ENCODE measurements around the gene DBET.
"Not testable (repeated sequence)": the region's sequence is repeated elsewhere in the genome, so short reads cannot be mapped to it uniquely, and the experiment has no call there.

DBET gene

DNA sequence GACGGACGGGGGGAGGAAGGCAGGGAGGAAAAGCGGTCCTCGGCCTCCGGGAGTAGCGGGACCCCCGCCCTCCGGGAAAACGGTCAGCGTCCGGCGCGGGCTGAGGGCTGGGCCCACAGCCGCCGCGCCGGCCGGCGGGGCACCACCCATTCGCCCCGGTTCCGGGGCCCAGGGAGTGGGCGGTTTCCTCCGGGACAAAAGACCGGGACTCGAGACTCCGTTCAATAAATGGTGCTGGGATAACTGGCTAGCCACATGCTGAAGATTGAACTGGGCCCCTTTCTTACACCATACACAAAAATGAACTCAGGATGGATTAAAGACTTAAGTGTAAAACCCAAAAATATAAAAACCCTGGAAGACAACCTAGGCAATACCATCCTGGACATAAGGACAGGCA, 28.8 kb downstream of the DBET start:
- not testable (repeated sequence) for H3K4me3 ChIP-seq (ENCODE audit: low read length); H3K27ac ChIP-seq (ENCODE audit: low read length); H3K36me3 ChIP-seq (ENCODE audit: control insufficient read depth, low read depth, low read length); H3K4me1 ChIP-seq (ENCODE audit: control insufficient read depth, low read depth, low read length); H3K9me3 ChIP-seq (ENCODE audit: control insufficient read depth, low read depth, low read length); H3K27me3 ChIP-seq (ENCODE audit: control insufficient read depth, insufficient read depth, low read length); H3K9ac ChIP-seq (ENCODE audit: low read length)

DNA sequence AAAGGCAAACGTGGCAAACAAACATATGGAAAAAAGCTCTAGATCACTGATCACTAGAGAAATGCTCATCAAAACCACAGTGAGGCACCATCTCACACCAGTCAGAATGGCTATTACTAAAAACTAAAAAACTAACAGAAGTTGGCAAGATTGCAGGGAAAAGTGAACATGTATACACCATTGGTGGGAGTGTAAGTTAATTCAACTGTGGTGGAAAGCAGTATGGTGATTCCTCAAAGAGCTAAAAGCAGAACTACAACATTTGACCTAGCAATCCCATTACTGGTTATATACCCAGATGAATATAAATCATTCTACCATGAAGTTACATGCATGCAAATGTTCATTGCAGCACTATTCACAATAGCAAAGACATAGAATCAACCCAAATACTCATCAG, 29.7 kb downstream of the DBET start:
- H3K36me3 ChIP-seq (ENCODE audit: control insufficient read depth, low read depth, low read length); H3K9ac ChIP-seq (ENCODE audit: low read length); H3K9me3 ChIP-seq (ENCODE audit: control insufficient read depth, low read depth, low read length); H3K27me3 ChIP-seq (ENCODE audit: control insufficient read depth, insufficient read depth, low read length); H3K4me1 ChIP-seq (ENCODE audit: control insufficient read depth, low read depth, low read length); H3K4me3 ChIP-seq (ENCODE audit: low read length); H3K27ac ChIP-seq (ENCODE audit: low read length): not testable (repeated sequence)

DNA sequence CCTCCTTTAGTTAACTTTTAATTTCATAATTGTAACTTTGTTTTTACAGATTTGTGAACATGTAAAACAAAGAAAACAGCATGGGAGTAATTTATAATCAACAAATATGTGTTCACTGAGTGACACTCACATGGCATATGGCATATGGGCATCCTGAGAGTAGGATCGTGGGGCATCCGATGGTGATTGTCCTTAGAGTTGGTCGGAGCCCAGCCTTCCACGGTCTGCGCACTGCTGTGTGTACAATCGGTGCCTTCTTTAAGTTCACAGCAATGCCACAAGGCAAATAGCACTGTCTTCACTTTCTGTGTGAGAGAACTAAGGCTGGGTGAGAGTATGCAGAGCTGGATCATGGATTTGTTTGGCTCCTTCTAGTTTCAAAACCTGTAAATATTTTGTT, 31.0 kb downstream of the DBET start:
- not testable (repeated sequence) for H3K27ac ChIP-seq (ENCODE audit: low read length); H3K36me3 ChIP-seq (ENCODE audit: control insufficient read depth, low read depth, low read length); H3K9me3 ChIP-seq (ENCODE audit: control insufficient read depth, low read depth, low read length); H3K4me3 ChIP-seq (ENCODE audit: low read length); H3K4me1 ChIP-seq (ENCODE audit: control insufficient read depth, low read depth, low read length); H3K9ac ChIP-seq (ENCODE audit: low read length); H3K27me3 ChIP-seq (ENCODE audit: control insufficient read depth, insufficient read depth, low read length)

- H3K27ac ChIP-seq (ENCODE audit: low read length); H3K4me1 ChIP-seq (ENCODE audit: control insufficient read depth, low read depth, low read length); H3K36me3 ChIP-seq (ENCODE audit: control insufficient read depth, low read depth, low read length); H3K9me3 ChIP-seq (ENCODE audit: control insufficient read depth, low read depth, low read length); H3K4me3 ChIP-seq (ENCODE audit: low read length); H3K9ac ChIP-seq (ENCODE audit: low read length); H3K27me3 ChIP-seq (ENCODE audit: control insufficient read depth, insufficient read depth, low read length): not testable (repeated sequence)
Measured at GRCh38 chr4:190099605-190100004, 35.3 kb downstream of the DBET start.

- not testable (repeated sequence) for H3K36me3 ChIP-seq (ENCODE audit: control insufficient read depth, low read depth, low read length); H3K27ac ChIP-seq (ENCODE audit: low read length); H3K27me3 ChIP-seq (ENCODE audit: control insufficient read depth, insufficient read depth, low read length); H3K9ac ChIP-seq (ENCODE audit: low read length); H3K4me1 ChIP-seq (ENCODE audit: control insufficient read depth, low read depth, low read length); H3K9me3 ChIP-seq (ENCODE audit: control insufficient read depth, low read depth, low read length); H3K4me3 ChIP-seq (ENCODE audit: low read length)
Measured at GRCh38 chr4:190101525-190101924, 37.2 kb downstream of the DBET start.

DNA sequence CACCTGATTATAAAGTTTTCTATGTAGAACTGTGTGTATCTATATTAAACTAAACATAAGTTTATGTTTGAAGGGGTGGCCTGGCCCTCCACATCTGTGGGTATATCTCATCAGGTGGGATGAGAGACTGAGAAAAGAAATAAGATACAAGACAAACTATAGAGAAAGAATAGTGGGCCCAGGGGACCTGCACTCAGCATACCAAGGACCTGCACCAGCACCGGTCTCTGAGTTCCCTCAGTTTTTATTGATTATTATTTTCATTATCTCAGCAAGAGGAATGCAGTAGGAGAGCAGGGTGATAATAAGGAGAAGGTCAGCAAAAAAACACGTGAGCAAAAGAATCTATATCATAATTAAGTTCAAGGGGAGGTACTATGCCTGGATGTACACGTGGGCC, 41.9 kb downstream of the DBET start:
- H3K27me3 ChIP-seq (ENCODE audit: control insufficient read depth, insufficient read depth, low read length); H3K27ac ChIP-seq (ENCODE audit: low read length); H3K4me3 ChIP-seq (ENCODE audit: low read length); H3K9ac ChIP-seq (ENCODE audit: low read length); H3K36me3 ChIP-seq (ENCODE audit: control insufficient read depth, low read depth, low read length); H3K4me1 ChIP-seq (ENCODE audit: control insufficient read depth, low read depth, low read length): not testable (repeated sequence)
- H3K9me3 ChIP-seq (ENCODE audit: control insufficient read depth, low read depth, low read length) = peaks cover 55% of the 10 kb centered on the region

- H3K9ac ChIP-seq (ENCODE audit: low read length); H3K4me3 ChIP-seq (ENCODE audit: low read length); H3K36me3 ChIP-seq (ENCODE audit: control insufficient read depth, low read depth, low read length); H3K27me3 ChIP-seq (ENCODE audit: control insufficient read depth, insufficient read depth, low read length); H3K27ac ChIP-seq (ENCODE audit: low read length); H3K4me1 ChIP-seq (ENCODE audit: control insufficient read depth, low read depth, low read length): not testable (repeated sequence)
- H3K9me3 ChIP-seq (ENCODE audit: control insufficient read depth, low read depth, low read length) = peaks cover 61% of the 10 kb centered on the region
Measured at GRCh38 chr4:190106611-190107480, 42.5 kb downstream of the DBET start.

- H3K4me3 ChIP-seq (ENCODE audit: low read length); H3K4me1 ChIP-seq (ENCODE audit: control insufficient read depth, low read depth, low read length); H3K27me3 ChIP-seq (ENCODE audit: control insufficient read depth, insufficient read depth, low read length); H3K36me3 ChIP-seq (ENCODE audit: control insufficient read depth, low read depth, low read length); H3K27ac ChIP-seq (ENCODE audit: low read length); H3K9ac ChIP-seq (ENCODE audit: low read length): not testable (repeated sequence)
- H3K9me3 ChIP-seq (ENCODE audit: control insufficient read depth, low read depth, low read length) = peaks cover 69% of the 10 kb centered on the region
Measured at GRCh38 chr4:190107766-190108485, 43.6 kb downstream of the DBET start.

GRCh38 chr4:190108756-190109155, 44.5 kb downstream of the DBET start:
- H3K36me3 ChIP-seq (ENCODE audit: control insufficient read depth, low read depth, low read length); H3K4me3 ChIP-seq (ENCODE audit: low read length); H3K4me1 ChIP-seq (ENCODE audit: control insufficient read depth, low read depth, low read length); H3K9ac ChIP-seq (ENCODE audit: low read length); H3K27me3 ChIP-seq (ENCODE audit: control insufficient read depth, insufficient read depth, low read length); H3K27ac ChIP-seq (ENCODE audit: low read length): not testable (repeated sequence)
- peaks cover 69% of the 10 kb centered on the region for H3K9me3 ChIP-seq (ENCODE audit: control insufficient read depth, low read depth, low read length)

DNA sequence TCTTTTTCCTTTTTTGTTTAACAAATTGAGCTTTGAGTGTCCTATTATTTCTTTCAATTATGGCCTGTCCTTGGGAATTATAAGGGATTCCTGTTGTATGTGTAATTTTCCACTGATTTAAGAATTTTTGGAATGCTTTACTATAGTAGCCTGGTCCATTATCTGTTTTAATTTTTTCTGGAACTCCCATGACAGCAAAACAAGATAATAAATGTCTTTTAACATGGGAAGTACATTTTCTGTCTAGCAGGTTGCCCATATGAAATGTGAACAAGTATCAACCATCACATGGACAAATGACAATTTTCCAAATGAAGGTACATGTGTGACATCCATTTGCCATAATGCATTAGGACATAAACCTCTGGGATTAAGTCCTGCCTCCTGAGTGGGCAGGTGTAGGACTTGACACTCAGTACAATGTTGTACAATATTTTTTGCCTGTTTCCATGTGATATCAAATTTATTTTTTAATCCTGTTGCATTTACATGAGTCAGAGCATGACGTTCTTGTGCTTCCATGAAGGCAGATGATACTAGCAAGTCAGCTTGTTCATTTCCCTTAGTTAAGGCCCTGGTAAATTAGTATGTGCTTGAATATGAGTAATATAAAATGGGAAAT, 45.2 kb downstream of the DBET start:
- peaks cover 69% of the 10 kb centered on the region for H3K9me3 ChIP-seq (ENCODE audit: control insufficient read depth, low read depth, low read length)
- not testable (repeated sequence) for H3K27ac ChIP-seq (ENCODE audit: low read length); H3K27me3 ChIP-seq (ENCODE audit: control insufficient read depth, insufficient read depth, low read length); H3K36me3 ChIP-seq (ENCODE audit: control insufficient read depth, low read depth, low read length); H3K4me1 ChIP-seq (ENCODE audit: control insufficient read depth, low read depth, low read length); H3K9ac ChIP-seq (ENCODE audit: low read length); H3K4me3 ChIP-seq (ENCODE audit: low read length)

DNA sequence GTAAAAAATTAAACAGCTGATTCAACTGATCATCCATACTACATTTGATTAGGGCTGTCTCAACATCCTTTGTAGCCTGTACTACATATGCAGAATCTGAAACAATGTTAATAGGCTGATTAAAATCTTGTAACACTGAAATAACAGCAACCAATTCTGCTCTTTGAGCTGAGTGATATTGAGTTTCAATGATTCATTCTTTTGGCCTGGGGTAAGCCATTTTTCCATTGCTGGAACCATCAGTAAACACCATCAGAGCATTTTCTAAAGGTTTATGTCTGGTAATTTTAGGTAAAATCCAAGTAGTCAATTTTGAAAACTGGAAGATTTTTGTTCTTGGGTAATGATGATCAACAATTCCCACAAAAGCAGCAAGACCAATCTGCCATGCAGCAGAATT, 45.7 kb downstream of the DBET start:
- not testable (repeated sequence) for H3K27me3 ChIP-seq (ENCODE audit: control insufficient read depth, insufficient read depth, low read length); H3K4me1 ChIP-seq (ENCODE audit: control insufficient read depth, low read depth, low read length); H3K27ac ChIP-seq (ENCODE audit: low read length); H3K4me3 ChIP-seq (ENCODE audit: low read length); H3K9ac ChIP-seq (ENCODE audit: low read length); H3K36me3 ChIP-seq (ENCODE audit: control insufficient read depth, low read depth, low read length)
- H3K9me3 ChIP-seq (ENCODE audit: control insufficient read depth, low read depth, low read length) = peaks cover 70% of the 10 kb centered on the region
